HCT116 (cell line): ENCODE results near the gene NRSN1. TPM values are rescaled to one million over a fixed set of nuclear protein-coding genes. Genes with fewer than 3 reads are reported as not detected.

Source experiments
- ATAC-seq: fragments of 200-7000 bp; cut with Tn5 transposase; 2 replicates; pipeline ENCODE4 v1.9.1; 2020; ENCODE audit warnings: mild to moderate bottlenecking, moderate library complexity
- BruUV-seq: library from RNA; stranded (reverse); fragments of 400-500 nt; replicated peaks from 2 replicates; lab custom pipeline; 2021; lab: Mats Ljungman, UMichigan
- CTCF ChIA-PET: fragments of 300-600 bp; sonication (Branson Sonifier 250); formaldehyde crosslinking; loops from one replicate; lab custom pipeline; 2021; ENCODE audit warnings: antibody characterized with exemption; lab: Charles Lee
- POLR2A ChIA-PET: fragments of 300-600, 350-600 bp; sonication (Branson Sonifier 250); formaldehyde crosslinking; loops from one replicate; lab custom pipeline; 2021; ENCODE audit warnings: antibody characterized with exemption; lab: Charles Lee
- RAD21 ChIA-PET, 2 experiments: fragments of 300-600 bp; sonication (Branson Sonifier 250); formaldehyde crosslinking; loops; one replicate each; lab custom pipeline; 2023; ENCODE audit warnings: low total read pairs in 2 of 2; ENCODE audit not compliant: uncharacterized antibody in 2 of 2, unreplicated experiment in 2 of 2, low non-redundant PET in 1 of 2; lab: Charles Lee
- DNase-seq: peaks from one replicate; pipeline ENCODE4 v3.0.0-alpha.2; 2010; ENCODE audit warnings: low read depth, low spot score
- H2AFZ ChIP-seq: fragments of 200-600 bp; shearing (Covaris generic), sonication (generic); 2 replicates; pipeline ENCODE4 v1.6.1; 2017; ENCODE audit warnings: low read depth, mixed run types, mixed read lengths, antibody characterized with exemption, low read length; ENCODE audit not compliant: poor library complexity, severe bottlenecking
- H3K27ac ChIP-seq: 2 replicates; pipeline ENCODE4 v1.5.1; 2012; ENCODE audit warnings: low read depth, low read length
- H3K27me3 ChIP-seq: fragments of 200-600 bp; sonication (generic); 2 replicates; pipeline ENCODE4 v1.6.1; 2016; ENCODE audit warnings: mixed run types, low read length, mixed read lengths; ENCODE audit not compliant: insufficient read depth
- H3K36me3 ChIP-seq, 2 experiments: fragments of 200-500 bp in 1 of 2; fragments of 200-600 bp in 1 of 2; sonication (Bioruptor generic) in 1 of 2; sonication (generic) in 1 of 2; 2 replicates each; pipeline versions ENCODE4 v1.5.1 to v1.6.1; 2014 to 2016; ENCODE audit warnings: low read length in 2 of 2, inconsistent platforms in 1 of 2, mixed read lengths in 1 of 2, mixed run types in 1 of 2; ENCODE audit not compliant: insufficient read depth in 2 of 2, control insufficient read depth in 1 of 2
- H3K4me1 ChIP-seq, 2 experiments: fragments of 200-600 bp in 1 of 2; sonication (generic) in 1 of 2; 2 replicates each; pipeline versions ENCODE4 v1.5.1 to v1.6.1; 2012 to 2017; ENCODE audit warnings: low read length in 2 of 2, inconsistent platforms in 1 of 2, mild to moderate bottlenecking in 1 of 2, mixed read lengths in 1 of 2, mixed run types in 1 of 2, moderate library complexity in 1 of 2; ENCODE audit not compliant: insufficient read depth in 2 of 2, control insufficient read depth in 1 of 2
- H3K4me2 ChIP-seq: fragments of 200-600 bp; sonication (generic); 2 replicates; pipeline ENCODE4 v1.6.1; 2017; ENCODE audit warnings: mixed run types, low read length, mixed read lengths
- H3K4me3 ChIP-seq, 2 experiments: fragments of 200-600 bp in 1 of 2; sonication (generic) in 1 of 2; replicated peaks in 1 of 2; 2 replicates each; pipeline ENCODE4 v1.5.1; 2011 to 2016; ENCODE audit warnings: low read length in 2 of 2, control low read depth in 1 of 2, low read depth in 1 of 2, mild to moderate bottlenecking in 1 of 2, mixed read lengths in 1 of 2, mixed run types in 1 of 2
- H3K79me2 ChIP-seq: fragments of 200-600 bp; sonication (generic); 2 replicates; pipeline ENCODE4 v1.6.1; 2017; ENCODE audit warnings: mild to moderate bottlenecking, mixed run types, low read length, moderate library complexity, mixed read lengths; ENCODE audit not compliant: insufficient read depth
- H3K9ac ChIP-seq: fragments of 200-600 bp; sonication (generic); 2 replicates; pipeline ENCODE4 v1.6.1; 2016; ENCODE audit warnings: low read length, mixed read lengths
- H3K9me2 ChIP-seq: fragments of 200-600 bp; sonication (generic), shearing (Covaris generic); 2 replicates; pipeline ENCODE4 v1.6.1; 2017; ENCODE audit warnings: mixed run types, mild to moderate bottlenecking, moderate library complexity; ENCODE audit not compliant: insufficient read depth
- H3K9me3 ChIP-seq, 2 experiments: fragments of 200-500 bp in 1 of 2; fragments of 200-600 bp in 1 of 2; sonication (Bioruptor generic) in 1 of 2; sonication (generic) in 1 of 2; 2 replicates each; pipeline ENCODE4 v1.6.1; 2014 to 2017; ENCODE audit warnings: low read length in 2 of 2, mixed read lengths in 2 of 2, inconsistent platforms in 1 of 2, low read depth in 1 of 2, mild to moderate bottlenecking in 1 of 2, mixed run types in 1 of 2, moderate library complexity in 1 of 2; ENCODE audit not compliant: control insufficient read depth in 1 of 2, insufficient read depth in 1 of 2
- H4K20me1 ChIP-seq: fragments of 200-600 bp; sonication (generic), shearing (Covaris generic); 2 replicates; pipeline ENCODE4 v1.6.1; 2017; ENCODE audit warnings: mixed run types, mild to moderate bottlenecking, moderate library complexity; ENCODE audit not compliant: insufficient read depth
- ATF3 ChIP-seq: IDR thresholded peaks from 2 replicates; pipeline ENCODE4 v1.6.1; 2012
- CBX3 ChIP-seq: IDR thresholded peaks from 2 replicates; pipeline ENCODE4 v1.6.1; 2012; ENCODE audit warnings: low read depth
- CEBPB ChIP-seq: IDR thresholded peaks from 2 replicates; pipeline ENCODE4 v1.6.1; 2012; ENCODE audit warnings: low read depth
- EGR1 ChIP-seq: IDR thresholded peaks from 2 replicates; pipeline ENCODE4 v1.6.1; 2012; ENCODE audit warnings: low read depth
- ELF1 ChIP-seq: IDR thresholded peaks from 2 replicates; pipeline ENCODE4 v1.6.1; 2012; ENCODE audit warnings: low read depth, borderline replicate concordance
- EZH2 ChIP-seq: fragments of 200-600 bp; sonication (generic); IDR thresholded peaks from 2 replicates; pipeline ENCODE4 v1.6.1; 2017; ENCODE audit warnings: antibody characterized with exemption, mixed run types
- EZH2phosphoT487 ChIP-seq: fragments of 200-600 bp; IDR thresholded peaks from 2 replicates; pipeline ENCODE4 v1.6.1; 2018; ENCODE audit warnings: antibody characterized with exemption, borderline replicate concordance
- FOSL1 ChIP-seq: IDR thresholded peaks from 2 replicates; pipeline ENCODE4 v1.6.1; 2012; ENCODE audit warnings: low read depth
- JUND ChIP-seq: IDR thresholded peaks from 2 replicates; pipeline ENCODE4 v1.6.1; 2012
- MAX ChIP-seq: IDR thresholded peaks from 2 replicates; pipeline ENCODE4 v1.6.1; 2012
- POLR2A ChIP-seq: IDR thresholded peaks from 2 replicates; pipeline ENCODE4 v1.7.0; 2011; ENCODE audit warnings: borderline replicate concordance; ENCODE audit not compliant: insufficient read depth, insufficient read length; ENCODE audit errors: extremely low read depth
- POLR2AphosphoS5 ChIP-seq: IDR thresholded peaks from 2 replicates; pipeline ENCODE4 v1.6.1; 2011; ENCODE audit warnings: mild to moderate bottlenecking, low read depth, low read length, moderate library complexity
- RAD21 ChIP-seq: IDR thresholded peaks from 2 replicates; pipeline ENCODE4 v1.6.1; 2012; ENCODE audit warnings: low read depth, mild to moderate bottlenecking
- REST ChIP-seq: IDR thresholded peaks from 2 replicates; pipeline ENCODE4 v1.6.1; 2012; ENCODE audit warnings: low read depth
- SIN3A ChIP-seq: IDR thresholded peaks from 2 replicates; pipeline ENCODE4 v1.6.1; 2012; ENCODE audit warnings: low read depth
- SP1 ChIP-seq: IDR thresholded peaks from 2 replicates; pipeline ENCODE4 v1.6.1; 2012; ENCODE audit warnings: low read depth
- SRF ChIP-seq: IDR thresholded peaks from 2 replicates; pipeline ENCODE4 v1.6.1; 2012; ENCODE audit warnings: low read depth
- YY1 ChIP-seq: IDR thresholded peaks from 2 replicates; pipeline ENCODE4 v1.6.1; 2011; ENCODE audit warnings: low read length, low read depth, moderate library complexity, mild to moderate bottlenecking; ENCODE audit not compliant: insufficient replicate concordance; ENCODE audit errors: extremely low read depth
- ZFX ChIP-seq: fragments of 450-650 bp; IDR thresholded peaks from 2 replicates; pipeline ENCODE4 v1.6.1; 2017
- intact Hi-C: fragments of 100-400 bp; cut with micrococcal nuclease; formaldehyde crosslinking; loops from 2 replicates; pipeline ENCODE4 v1.10.0; 2022
- total RNA-seq: library from RNA; stranded (reverse); gene quantifications from one replicate; pipeline ENCODE4 v1.2.1, GENCODE V29; 2021; ENCODE audit not compliant: unreplicated experiment

NRSN1 gene
- total RNA-seq, 1 experiment from 2014 or later = not detected

GRCh38 chr6:24193364-24193763, 67.3 kb downstream of the NRSN1 start:
- H3K79me2 ChIP-seq = no peaks in the 10 kb centered on the region
- no peaks in the 10 kb centered on the region for H3K9me3 ChIP-seq
- TF ChIP-seq SIN3A (no peak), POLR2A (no peak), EZH2 (no peak), YY1 (no peak), CBX3 (no peak), POLR2AphosphoS5 (no peak), ELF1 (no peak)
- intact Hi-C loops = no loop called here
- H3K4me2 ChIP-seq = no peak overlapping the region
- H4K20me1 ChIP-seq = no peaks in the 10 kb centered on the region; the same call in 1 of the 2 replicates
- ATAC-seq (no peak), DNase-seq (no peak)
- no peaks in the 10 kb centered on the region for H3K36me3 ChIP-seq
- no peaks in the 10 kb centered on the region for H3K4me1 ChIP-seq
- no peaks in the 10 kb centered on the region for H3K9me2 ChIP-seq
- 0 out of 2 replicates have a peak, but pooled peaks cover 11% of the 10 kb centered on the region for H3K27me3 ChIP-seq
- ChIA-PET RAD21 (no interaction called here), POLR2A (no interaction called here), CTCF (no interaction called here)
- no TSS peak for BruUV-seq
- H3K4me3 ChIP-seq = no peak overlapping the region
- no peak overlapping the region for H2AFZ ChIP-seq
- H3K27ac ChIP-seq = no peak overlapping the region
- no peak overlapping the region for H3K9ac ChIP-seq

- no peak for DNase-seq
- no peak for ATAC-seq
- CTCF ChIA-PET = no interaction called here
- TF ChIP-seq JUND (no peak), EZH2 (no peak), POLR2AphosphoS5 (no peak), EZH2phosphoT487 (no peak), POLR2A (no peak), SP1 (no peak), EGR1 (no peak), RAD21 (no peak), CEBPB (no peak), SIN3A (no peak), ATF3 (no peak), ZFX (no peak), YY1 (no peak), FOSL1 (no peak), SRF (no peak), REST (no peak), ELF1 (no peak), MAX (no peak)
Measured at GRCh38 chr6:24194978-24195700, 69.1 kb downstream of the NRSN1 start.

More at GRCh38 chr6:24194978-24195700, 69.1 kb downstream of the NRSN1 start:
- no peak overlapping the region for H2AFZ ChIP-seq
- 0 out of 2 replicates have a peak, but pooled peaks cover 11% of the 10 kb centered on the region for H3K27me3 ChIP-seq
- H4K20me1 ChIP-seq = no peaks in the 10 kb centered on the region; the same call in 1 of the 2 replicates
- no peak overlapping the region for H3K27ac ChIP-seq
- intact Hi-C loops = no loop called here
- H3K9me3 ChIP-seq = no peaks in the 10 kb centered on the region
- POLR2A ChIA-PET = no interaction called here
- no peak overlapping the region for H3K9ac ChIP-seq
- H3K4me3 ChIP-seq = no peak overlapping the region
- H3K4me1 ChIP-seq = no peaks in the 10 kb centered on the region
- H3K36me3 ChIP-seq = no peaks in the 10 kb centered on the region
- H3K9me2 ChIP-seq = no peaks in the 10 kb centered on the region
- no peaks in the 10 kb centered on the region for H3K79me2 ChIP-seq
- RAD21 ChIA-PET = no interaction called here
- no peak overlapping the region for H3K4me2 ChIP-seq
- BruUV-seq = no TSS peak
